HFFc6 (cell line): ENCODE data around the gene ZNF425. TPM values are rescaled to one million over a fixed set of nuclear protein-coding genes. Genes with fewer than 3 reads are reported as not detected.

Experiments used
- DNase-seq: peaks from one replicate; pipeline ENCODE4 v3.0.0-alpha.2; 2018
- H3K27ac Mint-ChIP-seq: 2 replicates; pipeline ENCODE4 v1.8.0; 2020; ENCODE audit warnings: mild to moderate bottlenecking, mixed read lengths
- H3K27me3 Mint-ChIP-seq: 2 replicates; pipeline ENCODE4 v1.8.0; 2021; ENCODE audit warnings: mild to moderate bottlenecking, moderate library complexity, mixed read lengths; ENCODE audit not compliant: insufficient read depth
- H3K36me3 Mint-ChIP-seq: 2 replicates; pipeline ENCODE4 v1.8.0; 2021; ENCODE audit warnings: low read depth, mixed read lengths
- H3K4me1 Mint-ChIP-seq: 2 replicates; pipeline ENCODE4 v1.8.0; 2020; ENCODE audit warnings: low read depth, mixed read lengths
- H3K4me3 Mint-ChIP-seq: 2 replicates; pipeline ENCODE4 v1.8.0; 2020; ENCODE audit warnings: mild to moderate bottlenecking, moderate library complexity, mixed read lengths
- H3K9me3 Mint-ChIP-seq: 2 replicates; pipeline ENCODE4 v1.8.0; 2020; ENCODE audit warnings: mild to moderate bottlenecking, mixed read lengths
- CTCF ChIP-seq: fragments of 200-600 bp; sonication (generic); IDR thresholded peaks from 2 replicates; pipeline ENCODE4 v1.5.0; 2021; ENCODE audit warnings: antibody characterized with exemption, mild to moderate bottlenecking
- total RNA-seq, 6 experiments: library from RNA; stranded (reverse); fragmentation: NEBNext Ultra II Directional; extraction: Animal tissue kit (Norgen Biotek cat#: 25700); gene quantifications; 2 replicates in 1 of 6; 3 replicates in 5 of 6; pipeline ENCODE4 v1.2.3, GENCODE V29; 2021

Gene ZNF425
- total RNA-seq, 6 experiments from 2014 or later: 1.9 to 3.0 (median 2.2) TPM

GRCh38 chr7:149166142-149166541, 40.0 kb upstream of the ZNF425 start:
- no peak overlapping the region for H3K27ac Mint-ChIP-seq
- H3K4me1 Mint-ChIP-seq: peaks cover 7% of the 10 kb centered on the region
- peaks cover 22% of the 10 kb centered on the region for H3K36me3 Mint-ChIP-seq
- TF ChIP-seq CTCF: no peak
- H3K4me3 Mint-ChIP-seq: no peak overlapping the region
- DNase-seq: no peak
- H3K9me3 Mint-ChIP-seq: no peaks in the 10 kb centered on the region
- no peaks in the 10 kb centered on the region for H3K27me3 Mint-ChIP-seq

GRCh38 chr7:149161241-149161848, 35.2 kb upstream of the ZNF425 start:
- peaks cover 31% of the 10 kb centered on the region for H3K36me3 Mint-ChIP-seq
- peak overlapping the region; percentile 21 for H3K4me3 Mint-ChIP-seq
- H3K4me1 Mint-ChIP-seq: peaks cover 18% of the 10 kb centered on the region
- peak; percentile 52 for DNase-seq
- no peak for TF ChIP-seq CTCF
- H3K27ac Mint-ChIP-seq: peak overlapping the region; percentile 62
- H3K9me3 Mint-ChIP-seq: no peaks in the 10 kb centered on the region
- no peaks in the 10 kb centered on the region for H3K27me3 Mint-ChIP-seq

GRCh38 chr7:149156898-149157297, 30.8 kb upstream of the ZNF425 start:
- H3K27me3 Mint-ChIP-seq: no peaks in the 10 kb centered on the region
- peaks cover 18% of the 10 kb centered on the region for H3K4me1 Mint-ChIP-seq
- no peak for TF ChIP-seq CTCF
- H3K36me3 Mint-ChIP-seq: peaks cover 43% of the 10 kb centered on the region
- H3K4me3 Mint-ChIP-seq: no peak overlapping the region
- no peak for DNase-seq
- no peak overlapping the region for H3K27ac Mint-ChIP-seq
- no peaks in the 10 kb centered on the region for H3K9me3 Mint-ChIP-seq

GRCh38 chr7:149154056-149154455, 27.9 kb upstream of the ZNF425 start:
- H3K27me3 Mint-ChIP-seq: no peaks in the 10 kb centered on the region
- DNase-seq: no peak
- H3K9me3 Mint-ChIP-seq: no peaks in the 10 kb centered on the region
- H3K4me3 Mint-ChIP-seq: no peak overlapping the region
- TF ChIP-seq CTCF: no peak
- H3K36me3 Mint-ChIP-seq: peaks cover 32% of the 10 kb centered on the region
- peaks cover 12% of the 10 kb centered on the region for H3K4me1 Mint-ChIP-seq
- H3K27ac Mint-ChIP-seq: no peak overlapping the region

- no peaks in the 10 kb centered on the region for H3K27me3 Mint-ChIP-seq
- peaks cover 18% of the 10 kb centered on the region for H3K4me1 Mint-ChIP-seq
- DNase-seq: no peak
- no peak overlapping the region for H3K27ac Mint-ChIP-seq
- no peak for TF ChIP-seq CTCF
- no peak overlapping the region for H3K4me3 Mint-ChIP-seq
- peaks cover 31% of the 10 kb centered on the region for H3K36me3 Mint-ChIP-seq
- no peaks in the 10 kb centered on the region for H3K9me3 Mint-ChIP-seq
Observed at GRCh38 chr7:149153346-149153745, 27.2 kb upstream of the ZNF425 start.
